Neural cell (in vitro differentiated cells): ENCODE data around the gene FRMD4B.

Experiments
- CTCF ChIP-seq: fragments of 450-650 bp; IDR thresholded peaks from 2 replicates; pipeline ENCODE4 v1.5.1; 2014; ENCODE audit warnings: antibody characterized with exemption, mild to moderate bottlenecking, moderate library complexity; ENCODE audit not compliant: poor library complexity, severe bottlenecking
- EP300 ChIP-seq: fragments of 450-650 bp; conservative IDR thresholded peaks from 2 replicates; pipeline ENCODE4 v1.6.1; 2014; ENCODE audit warnings: antibody characterized with exemption, mild to moderate bottlenecking, moderate library complexity; ENCODE audit not compliant: poor library complexity, severe bottlenecking
- EZH2 ChIP-seq: fragments of 200-600, 300-800 bp; shearing (Covaris generic), sonication (generic); IDR thresholded peaks from 2 replicates; pipeline ENCODE4 v1.6.1; 2014; ENCODE audit warnings: antibody characterized with exemption, low read length, borderline replicate concordance, mild to moderate bottlenecking; ENCODE audit not compliant: insufficient read depth, poor library complexity, severe bottlenecking
- POLR2AphosphoS5 ChIP-seq: IDR thresholded peaks from 2 replicates; pipeline ENCODE4 v1.6.1; 2012
- RAD21 ChIP-seq: fragments of 450-650 bp; conservative IDR thresholded peaks from 2 replicates; pipeline ENCODE4 v1.6.1; 2014; ENCODE audit warnings: antibody characterized with exemption, mild to moderate bottlenecking, moderate library complexity
- REST ChIP-seq: IDR thresholded peaks from 2 replicates; pipeline ENCODE4 v1.6.1; 2012; ENCODE audit warnings: borderline replicate concordance
- TAF1 ChIP-seq: IDR thresholded peaks from 2 replicates; pipeline ENCODE4 v1.6.1; 2012; ENCODE audit warnings: low read depth

- TF ChIP-seq CTCF: no peak
- no peak for TF ChIP-seq POLR2AphosphoS5
- TF ChIP-seq REST: no peak
- TF ChIP-seq EP300: no peak
- TF ChIP-seq RAD21: no peak
- no peak for TF ChIP-seq EZH2
- no peak for TF ChIP-seq TAF1
Measured at GRCh38 chr3:69121513-69121912, 264.4 kb downstream of the FRMD4B start.
